CD14-positive monocyte (primary cell): ENCODE data around the gene PARP12. TPM values are rescaled to one million over a fixed set of nuclear protein-coding genes. Genes with fewer than 3 reads are reported as not detected.
A peak's percentile ranks its signal among the peaks of the same experiment; 100 is the strongest.

ENCODE experiments used
- DNase-seq, 3 donors: peaks; one replicate each; pipeline ENCODE4 v3.0.0-alpha.2; 2011 to 2022
- H2AFZ ChIP-seq: 2 replicates; pipeline ENCODE4 v1.6.0; 2012; ENCODE audit warnings: mild to moderate bottlenecking, low read depth, low read length, inconsistent platforms; ENCODE audit not compliant: insufficient read depth, poor library complexity, severe bottlenecking
- H3K27ac ChIP-seq, 2 donors: 1 replicate in 1 of 2; 2 replicates in 1 of 2; pipeline ENCODE4 v1.5.1; 2012 to 2013; ENCODE audit warnings: low read length in 2 of 2, control low read depth in 1 of 2, inconsistent platforms in 1 of 2, low read depth in 1 of 2, mild to moderate bottlenecking in 1 of 2
- H3K27me3 ChIP-seq, 2 donors: one replicate each; pipeline versions ENCODE4 v1.6.0 to v1.6.1; 2011 to 2013; ENCODE audit warnings: low read length in 2 of 2; ENCODE audit not compliant: control insufficient read depth in 2 of 2, insufficient read depth in 2 of 2
- H3K36me3 ChIP-seq, 2 donors: replicated peaks in 1 of 2; 1 replicate in 1 of 2; 2 replicates in 1 of 2; pipeline versions ENCODE4 v1.5.1 to v1.6.1; 2012 to 2013; ENCODE audit warnings: low read length in 2 of 2, control low read depth in 1 of 2, inconsistent platforms in 1 of 2, mild to moderate bottlenecking in 1 of 2; ENCODE audit not compliant: insufficient read depth in 2 of 2, control insufficient read depth in 1 of 2
- H3K4me1 ChIP-seq, 2 donors: 1 replicate in 1 of 2; 2 replicates in 1 of 2; pipeline versions ENCODE4 v1.5.1 to v1.6.1; 2012 to 2013; ENCODE audit warnings: low read length in 2 of 2, control low read depth in 1 of 2, inconsistent platforms in 1 of 2, mild to moderate bottlenecking in 1 of 2, moderate library complexity in 1 of 2; ENCODE audit not compliant: insufficient read depth in 2 of 2, control insufficient read depth in 1 of 2
- H3K4me2 ChIP-seq: replicated peaks from 2 replicates; pipeline ENCODE3; 2012; ENCODE audit warnings: low read length, moderate library complexity, mild to moderate bottlenecking; ENCODE audit not compliant: poor library complexity, severe bottlenecking; ENCODE audit errors: extremely low read depth
- H3K4me3 ChIP-seq, 3 experiments: fragments of 200-600 bp in 1 of 3; sonication (generic) in 1 of 3; replicated peaks in 1 of 3; 1 replicate in 2 of 3; 2 replicates in 1 of 3; pipeline ENCODE4 v1.5.1; 2011 to 2013; ENCODE audit warnings: low read length in 3 of 3, mild to moderate bottlenecking in 3 of 3, control low read depth in 2 of 3, low read depth in 2 of 3, inconsistent platforms in 1 of 3, moderate library complexity in 1 of 3
- H3K79me2 ChIP-seq: 2 replicates; pipeline ENCODE4 v1.6.0; 2012; ENCODE audit warnings: mild to moderate bottlenecking, control low read depth, inconsistent platforms, low read length, moderate library complexity; ENCODE audit not compliant: insufficient read depth
- H3K9ac ChIP-seq: 2 replicates; pipeline ENCODE4 v1.6.0; 2017; ENCODE audit warnings: low read length, mild to moderate bottlenecking; ENCODE audit not compliant: insufficient read depth, poor library complexity, severe bottlenecking
- H3K9me3 ChIP-seq, 2 donors: replicated peaks in 1 of 2; 1 replicate in 1 of 2; 2 replicates in 1 of 2; pipeline versions ENCODE4 v1.5.1 to v1.6.1; 2012 to 2013; ENCODE audit warnings: low read length in 2 of 2, control low read depth in 1 of 2; ENCODE audit not compliant: control insufficient read depth in 1 of 2, insufficient read depth in 1 of 2
- H4K20me1 ChIP-seq: 2 replicates; pipeline ENCODE4 v1.6.0; 2012; ENCODE audit warnings: mild to moderate bottlenecking, low read length, control low read depth, moderate library complexity; ENCODE audit not compliant: insufficient read depth
- H3K27ac Mint-ChIP-seq, 7 donors: one replicate each; pipeline ENCODE4 v1.8.0; 2020; ENCODE audit warnings: mild to moderate bottlenecking in 7 of 7, mixed read lengths in 7 of 7, moderate library complexity in 6 of 7, inconsistent platforms in 2 of 7
- H3K27me3 Mint-ChIP-seq, 3 donors: one replicate each; pipeline ENCODE4 v1.8.0; 2021 to 2022; ENCODE audit warnings: low read depth in 3 of 3, mild to moderate bottlenecking in 3 of 3, mixed read lengths in 3 of 3, moderate library complexity in 3 of 3, inconsistent platforms in 1 of 3
- H3K36me3 Mint-ChIP-seq, 2 donors: one replicate each; pipeline ENCODE4 v1.8.0; 2020; ENCODE audit warnings: mixed read lengths in 2 of 2, inconsistent platforms in 1 of 2, mild to moderate bottlenecking in 1 of 2
- H3K4me1 Mint-ChIP-seq: one replicate; pipeline ENCODE4 v1.8.0; 2020; ENCODE audit warnings: mild to moderate bottlenecking, mixed read lengths
- H3K4me3 Mint-ChIP-seq, 2 donors: one replicate each; pipeline ENCODE4 v1.8.0; 2020; ENCODE audit warnings: mild to moderate bottlenecking in 2 of 2, mixed read lengths in 2 of 2, moderate library complexity in 1 of 2
- H3K9me3 Mint-ChIP-seq, 7 donors: one replicate each; pipeline ENCODE4 v1.8.0; 2020 to 2022; ENCODE audit warnings: mixed read lengths in 7 of 7, mild to moderate bottlenecking in 6 of 7, moderate library complexity in 6 of 7, inconsistent platforms in 2 of 7
- CTCF ChIP-seq: fragments of 200-600 bp; IDR thresholded peaks from one replicate; pipeline ENCODE4 v1.8.0; 2022; ENCODE audit warnings: antibody characterized with exemption, mild to moderate bottlenecking
- WGBS: methylation state at CpG from one replicate; pipeline ENCODE4 v1.1.5; 2013; ENCODE audit warnings: missing lambda C conversion rate; ENCODE audit not compliant: insufficient coverage; 5-methylcytosine and 5-hydroxymethylcytosine counted together
- intact Hi-C, 2 donors: fragments of 100-400 bp; cut with micrococcal nuclease; formaldehyde crosslinking; loops; one replicate each; pipeline versions ENCODE4 v1.15.0 to v1.15.1; 2023
- polyA plus RNA-seq, 3 donors: library from polyadenylated mRNA; depleted of rRNA in 1 of 3; unstranded in 2 of 3; stranded (reverse) in 1 of 3; fragments of 300-500 nt in 2 of 3; fragments of >200 nt in 1 of 3; fragmentation: Illumina TruSeq in 2 of 3; gene quantifications; 1 replicate in 2 of 3; 2 replicates in 1 of 3; pipeline ENCODE4 v1.2.3, GENCODE V29; 2012 to 2021

Gene PARP12
- polyA plus RNA-seq, 3 donors, result 16.7 to 116 (median 37.8) TPM

GRCh38 chr7:140061607-140061930, 1.2 kb downstream of the PARP12 start:
- Histone ChIP-seq H3K27me3 (no peaks in the 10 kb centered on the region), H3K4me2 (peak overlapping the region; percentile 91), H4K20me1 (peaks cover 51% of the 10 kb centered on the region), H3K27ac (peak overlapping the region in 1 of 2 donors; percentile 85), H2AFZ (peak overlapping the region; percentile 93), H3K36me3 (peaks cover 13 to 15% of the 10 kb centered on the region in 2 donors), H3K4me1 (peaks cover 23 to 45% of the 10 kb centered on the region in 2 donors), H3K9me3 (peaks cover 0 to 1% of the 10 kb centered on the region in 2 donors), H3K9ac (peak overlapping the region; percentile 75), H3K79me2 (peaks cover 49% of the 10 kb centered on the region), H3K4me3 (peak overlapping the region; percentile 71 to 89 (median 79))
- no peak for DNase-seq
- Mint-ChIP-seq H3K27ac (peak overlapping the region in 6 of 7 donors; percentile 19 to 90 (median 82)), H3K27me3 (peaks cover 1 to 9% (median 7%) of the 10 kb centered on the region in 3 donors), H3K4me1 (peaks cover 45% of the 10 kb centered on the region), H3K4me3 (peak overlapping the region; percentile 90 to 96), H3K9me3 (peaks cover 2 to 10% (median 8%) of the 10 kb centered on the region in 7 donors), H3K36me3 (peaks cover 32 to 36% of the 10 kb centered on the region in 2 donors)
- 100% methylated on average over 1 of the region's 2 CpGs for WGBS
- TF ChIP-seq CTCF, result no peak
- intact Hi-C loops, result loop anchor here in 1 of 2 donors (10.0 kb wide), 1 partner anchor 863 kb away; the partner anchor contains the start of gene BRAF

GRCh38 chr7:140060788-140061606, 1.8 kb downstream of the PARP12 start:
- peak overlapping the region; percentile 91 for H3K4me2 ChIP-seq
- H3K79me2 ChIP-seq, result peaks cover 49% of the 10 kb centered on the region
- no peak overlapping the region for H3K9ac ChIP-seq
- Mint-ChIP-seq H3K4me3 (peak overlapping the region; percentile 90 to 96), H3K4me1 (peaks cover 46% of the 10 kb centered on the region), H3K27ac (peak overlapping the region in 4 of 7 donors; percentile 26 to 88 (median 68)), H3K36me3 (peaks cover 37 to 40% of the 10 kb centered on the region in 2 donors), H3K27me3 (peaks cover 1 to 9% (median 7%) of the 10 kb centered on the region in 3 donors), H3K9me3 (peaks cover 0 to 6% (median 2%) of the 10 kb centered on the region in 7 donors)
- DNase-seq, result no peak
- no peak overlapping the region for H3K27ac ChIP-seq
- peaks cover 57% of the 10 kb centered on the region for H4K20me1 ChIP-seq
- WGBS, result 70% methylated on average over 10 of the region's 11 CpGs
- intact Hi-C loops, result loop anchor here in 1 of 2 donors (10.0 kb wide), 1 partner anchor 864 kb away; the partner anchor contains the start of gene BRAF
- no peak for TF ChIP-seq CTCF
- no peak overlapping the region for H2AFZ ChIP-seq
- H3K27me3 ChIP-seq, result no peaks in the 10 kb centered on the region
- H3K9me3 ChIP-seq, result no peaks in the 10 kb centered on the region
- H3K36me3 ChIP-seq, result peaks cover 19 to 20% of the 10 kb centered on the region in 2 donors
- H3K4me1 ChIP-seq, result peaks cover 23 to 45% of the 10 kb centered on the region in 2 donors
- H3K4me3 ChIP-seq, result peak overlapping the region in 2 of 3 experiments; percentile 79 to 89
